ENCODE data around the gene PLEKHB1.

- TF ChIP-seq POLR2AphosphoS5 (IDR thresholded peaks at IDR 0.05; ENCODE audit: low read depth, low read length) = no peak
- TF ChIP-seq TAF1 (IDR thresholded peaks at IDR 0.05; ENCODE audit: borderline replicate concordance, low read depth, low read length) = no peak
These were observed 1.7 kb downstream of the PLEKHB1 start for GRCh38 chr11:73648121-73648520.

Data from GM12892 (cell line).